HG03108 (cell line): ENCODE results near the gene SLC35B1.

Experiments
- ATAC-seq: cut with Tn5 transposase; IDR thresholded peaks from one replicate; pipeline ENCODE4 v1.9.1; 2021; ENCODE audit warnings: moderate library complexity; ENCODE audit not compliant: unreplicated experiment

The SLC35B1 gene

DNA sequence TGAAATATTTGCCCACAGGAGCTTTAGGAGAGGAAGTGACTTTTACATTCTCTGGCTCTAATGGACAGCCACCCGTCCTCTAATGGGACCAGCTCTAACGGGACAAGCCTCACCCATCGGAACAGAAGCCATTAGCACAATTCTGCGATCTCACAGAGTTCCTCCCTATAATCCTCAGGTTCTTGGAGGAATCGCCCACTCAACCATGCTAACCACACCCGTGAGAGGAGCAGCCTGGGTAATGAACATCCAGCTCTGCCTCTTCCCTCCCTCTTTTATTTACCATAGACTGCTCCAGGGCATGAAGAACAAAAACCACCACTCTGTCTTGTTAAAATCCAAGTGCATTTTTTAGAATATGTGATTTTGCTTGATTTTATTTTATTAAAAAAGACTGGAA lies 6.8 kb downstream of the SLC35B1 start:
- no peak for ATAC-seq

DNA sequence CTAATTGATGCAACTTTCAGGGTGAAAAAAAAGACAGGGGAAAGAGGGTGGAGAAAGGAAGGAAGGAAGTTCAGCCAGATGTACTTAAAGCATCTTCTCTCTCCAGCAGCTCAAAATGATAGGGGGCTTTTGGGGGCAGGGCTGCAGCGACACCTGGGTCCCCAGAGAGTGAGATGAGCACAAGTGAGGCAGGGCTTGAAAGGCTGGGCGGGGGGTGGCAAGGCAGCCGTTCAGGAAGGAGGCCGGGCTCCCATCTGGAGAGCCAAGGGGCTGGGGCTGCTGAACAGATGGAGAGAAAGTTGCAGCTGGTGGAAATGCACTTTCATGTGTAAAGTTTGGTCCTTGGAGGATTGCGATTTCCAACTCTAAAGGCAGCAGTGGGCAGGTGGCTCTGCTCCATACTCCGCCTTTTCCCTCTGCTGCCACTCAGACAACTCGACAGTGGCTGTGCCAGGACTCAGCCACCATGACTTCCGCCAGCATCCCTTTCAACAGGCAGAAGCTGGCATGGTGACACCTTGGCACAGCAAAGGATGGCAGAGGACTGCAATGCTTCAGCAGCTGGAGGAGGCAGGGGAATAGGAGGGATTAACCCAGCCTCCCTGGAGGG lies 7.7 kb downstream of the SLC35B1 start:
- no peak for ATAC-seq

DNA sequence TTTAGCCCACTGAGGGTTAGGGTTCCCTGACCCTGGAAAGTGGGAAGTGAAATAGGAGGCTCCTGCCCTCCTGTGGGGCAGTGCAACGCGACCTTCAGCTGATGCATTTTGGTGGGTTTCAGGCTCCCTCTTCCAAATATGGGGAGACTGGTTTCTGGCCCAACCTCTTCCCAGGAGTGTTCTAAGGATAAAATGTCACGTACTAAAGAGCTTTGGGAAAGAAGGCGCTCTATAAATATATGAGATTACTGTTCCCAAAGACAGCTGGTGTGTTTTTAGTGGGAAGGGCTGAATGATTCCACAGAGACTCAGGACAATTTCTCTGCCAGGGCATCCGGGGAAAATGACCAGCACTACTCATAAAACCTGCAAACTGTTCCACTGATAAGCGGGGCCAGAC lies 9.8 kb downstream of the SLC35B1 start:
- no peak for ATAC-seq

DNA sequence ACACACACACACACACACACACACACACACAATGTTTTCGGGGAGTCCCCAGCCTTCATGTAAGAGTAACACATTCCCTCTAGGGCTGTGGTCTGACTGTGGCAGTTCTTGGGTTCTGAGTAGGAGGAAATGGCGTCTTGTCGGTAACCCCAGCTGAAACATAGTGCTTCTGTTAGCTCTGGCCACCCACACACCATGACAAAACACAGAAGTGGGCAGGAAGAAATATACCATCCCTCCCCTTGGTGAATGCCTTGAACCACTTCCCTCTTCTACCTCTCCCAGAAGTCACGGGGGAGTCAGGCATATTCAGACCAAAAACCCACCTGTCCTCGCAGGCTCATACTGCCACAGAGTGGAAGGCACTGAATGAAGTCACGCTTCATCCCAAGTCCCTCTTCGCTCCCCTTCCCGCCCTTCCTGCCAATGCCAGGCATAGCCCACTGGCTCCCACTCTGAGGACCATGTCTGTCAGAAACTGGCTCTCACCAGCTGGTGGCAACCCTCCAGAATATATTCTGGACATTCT lies 11.5 kb downstream of the SLC35B1 start:
- ATAC-seq = no peak

DNA sequence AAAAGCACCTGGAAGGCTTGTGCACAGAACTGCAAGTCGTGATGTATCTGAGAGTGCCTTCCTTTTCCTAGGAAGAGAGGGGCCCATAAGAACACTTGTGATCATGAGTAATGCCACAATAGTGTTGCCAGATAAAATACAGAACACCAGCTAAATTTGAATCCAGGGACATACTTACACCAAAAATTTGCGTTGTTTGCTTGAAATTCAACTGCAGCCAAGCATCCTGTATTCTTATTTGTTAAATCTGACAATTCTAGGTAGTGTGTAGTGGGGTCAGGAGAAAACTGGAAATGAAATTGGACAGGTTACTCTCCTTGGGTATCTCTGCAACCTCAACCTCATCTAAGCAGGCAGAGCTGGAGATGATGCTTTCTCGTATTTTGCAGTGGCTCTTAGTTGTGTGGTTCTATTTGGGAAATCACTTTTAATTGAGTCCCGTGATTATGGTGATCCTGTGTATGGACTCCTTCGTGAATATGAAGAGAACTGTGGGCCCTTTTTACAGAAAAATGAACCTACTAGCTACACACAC lies 12.0 kb downstream of the SLC35B1 start:
- ATAC-seq = no peak

DNA sequence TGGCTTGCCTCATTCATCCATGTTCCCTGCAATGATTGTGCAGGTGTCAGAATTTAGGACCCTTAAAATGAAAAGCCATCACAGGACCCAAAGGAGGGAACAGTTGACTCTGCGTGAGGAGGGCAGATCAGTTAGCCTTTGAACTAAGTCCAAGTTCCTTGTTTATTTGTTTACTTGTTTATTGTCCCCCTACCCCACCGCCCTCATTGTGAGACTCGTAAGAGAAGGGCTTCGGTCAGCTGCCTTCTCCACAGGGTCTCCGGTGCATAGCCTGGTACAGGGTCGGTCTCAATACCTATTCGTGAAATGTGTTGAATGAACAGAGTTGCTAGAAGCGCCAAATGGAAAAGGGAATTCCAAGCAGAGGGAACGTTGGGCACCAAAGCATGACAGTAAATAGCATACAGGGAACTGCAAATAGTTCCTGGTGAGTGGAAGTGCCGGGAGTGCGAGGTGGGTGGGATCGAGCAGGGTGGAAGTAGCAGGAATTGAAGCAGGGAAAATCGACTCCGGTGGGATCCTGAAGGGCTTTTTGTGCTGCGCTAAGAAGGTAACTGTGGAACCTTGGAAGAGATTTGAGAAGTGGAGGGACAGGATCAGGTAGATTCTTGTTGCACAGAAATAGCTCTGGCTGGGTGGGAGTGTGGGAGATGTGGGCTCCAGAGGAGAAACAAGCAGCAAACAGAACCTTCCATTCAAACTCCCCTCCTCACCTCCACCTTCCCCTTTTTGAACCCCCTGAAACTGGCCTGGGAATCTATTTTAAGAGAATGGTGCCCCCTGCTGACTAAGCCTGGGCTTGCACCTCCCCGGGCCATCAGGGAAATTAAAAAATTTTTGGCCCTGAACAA lies 12.7 kb downstream of the SLC35B1 start:
- no peak for ATAC-seq

DNA sequence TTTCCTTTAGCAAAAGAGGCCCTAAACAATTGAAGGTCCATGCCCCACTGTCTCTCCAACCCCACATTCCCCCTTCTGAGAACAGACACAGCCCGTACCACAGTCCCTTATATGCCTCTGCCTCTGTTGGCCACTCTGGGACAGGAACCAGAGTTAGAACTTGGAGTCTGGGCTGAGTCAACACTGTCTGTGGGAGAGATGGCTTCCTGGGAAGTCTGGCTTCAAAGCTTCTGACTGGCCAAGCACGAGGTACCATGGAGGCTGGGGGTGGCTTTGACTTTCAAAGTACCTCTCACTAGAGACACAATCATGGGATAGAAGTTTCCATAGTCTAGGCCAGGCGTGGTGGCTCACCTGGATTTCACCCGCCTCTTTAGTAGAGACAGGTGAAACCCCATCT lies 15.0 kb downstream of the SLC35B1 start:
- no peak for ATAC-seq

DNA sequence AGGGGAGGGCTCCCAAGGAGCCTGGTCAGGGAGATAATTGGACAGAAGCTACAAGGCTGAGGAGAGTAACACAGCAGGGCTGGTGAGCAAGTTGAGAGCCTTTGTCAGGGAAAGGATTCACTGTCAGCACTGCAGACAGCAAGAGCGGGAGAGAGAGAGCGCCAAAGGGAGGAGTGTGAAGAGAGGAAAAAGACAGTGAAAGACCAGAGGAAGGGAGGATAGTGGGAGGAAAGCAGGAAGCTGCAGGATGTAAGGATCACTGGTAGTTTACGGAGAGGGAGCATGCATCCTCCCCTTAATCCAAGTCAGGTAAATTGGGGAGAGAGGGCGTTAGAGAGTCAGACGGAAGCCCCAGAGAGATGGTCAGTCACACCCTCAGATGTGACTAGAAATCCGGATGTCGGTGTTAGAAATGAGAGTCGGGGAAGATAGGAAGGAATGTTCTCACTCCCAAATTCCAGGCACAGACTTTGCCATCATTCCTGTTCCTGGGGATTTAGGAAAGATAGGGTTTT lies 16.0 kb downstream of the SLC35B1 start:
- ATAC-seq = no peak

DNA sequence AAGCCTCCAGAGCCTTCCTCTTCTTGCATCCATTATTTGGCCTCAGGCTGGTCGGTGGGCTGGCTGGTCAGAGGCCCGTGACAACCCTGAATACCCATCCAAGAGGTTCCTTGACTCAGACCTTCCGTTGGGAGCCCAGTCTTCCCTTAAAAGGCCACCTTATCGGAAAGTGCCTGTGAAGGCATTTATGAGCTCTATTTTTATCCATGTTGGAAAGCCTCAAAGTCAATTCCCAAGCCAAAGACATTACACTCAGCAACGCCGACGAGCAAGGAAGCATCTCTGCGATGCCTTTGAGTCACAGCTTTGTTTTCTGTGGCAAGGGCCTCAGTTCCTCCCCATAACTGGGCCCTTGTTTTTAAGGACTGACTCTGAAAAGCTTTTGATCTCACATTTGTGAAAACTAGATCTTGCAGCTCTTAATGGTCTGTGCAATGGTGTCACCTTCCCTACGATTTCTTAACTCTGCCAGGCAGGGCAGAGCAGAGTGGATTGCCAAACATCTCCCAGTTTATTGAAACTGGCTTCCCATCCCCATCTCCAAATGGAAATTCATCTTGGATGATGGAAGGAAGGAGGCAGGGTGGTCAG lies 16.6 kb downstream of the SLC35B1 start:
- no peak for ATAC-seq

DNA sequence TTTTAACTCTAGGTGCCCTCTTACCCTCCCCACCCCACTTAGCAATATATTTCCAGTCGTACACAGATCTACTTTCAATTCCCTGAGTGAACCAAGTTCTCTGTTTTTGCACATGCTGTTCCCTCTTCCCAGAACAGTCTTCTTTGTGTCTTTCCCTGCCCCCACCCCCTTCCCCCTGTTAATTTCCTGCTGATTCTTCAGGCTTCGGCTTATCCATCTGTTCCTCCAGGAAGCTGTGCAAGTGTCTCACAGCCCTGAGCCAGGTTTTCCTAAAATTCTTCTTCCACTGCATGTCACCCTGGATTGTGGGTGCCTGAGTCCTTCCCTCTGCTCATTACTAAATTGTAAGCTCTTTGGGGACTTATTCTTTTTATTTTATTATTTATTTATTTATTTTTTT lies 17.5 kb downstream of the SLC35B1 start:
- ATAC-seq = no peak

DNA sequence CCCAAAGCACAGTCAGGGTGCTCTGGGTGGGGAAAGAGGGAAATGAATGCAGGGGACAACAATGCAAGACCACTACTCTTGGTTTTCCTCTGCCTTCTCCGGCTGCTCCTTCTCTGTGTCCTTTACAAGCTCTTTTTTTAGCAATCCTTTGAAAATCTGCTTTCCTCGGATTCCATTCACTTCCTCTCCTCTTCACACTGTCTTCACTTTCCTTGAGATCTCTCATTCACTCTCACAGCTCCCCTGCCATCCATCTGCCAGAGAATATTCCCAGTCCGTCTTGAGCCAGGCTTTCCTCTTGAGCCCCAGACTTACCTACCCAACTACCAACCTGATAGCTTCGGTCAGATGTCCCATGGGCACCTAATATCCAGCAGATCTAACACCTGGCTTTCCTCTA lies 18.9 kb downstream of the SLC35B1 start:
- ATAC-seq = no peak

DNA sequence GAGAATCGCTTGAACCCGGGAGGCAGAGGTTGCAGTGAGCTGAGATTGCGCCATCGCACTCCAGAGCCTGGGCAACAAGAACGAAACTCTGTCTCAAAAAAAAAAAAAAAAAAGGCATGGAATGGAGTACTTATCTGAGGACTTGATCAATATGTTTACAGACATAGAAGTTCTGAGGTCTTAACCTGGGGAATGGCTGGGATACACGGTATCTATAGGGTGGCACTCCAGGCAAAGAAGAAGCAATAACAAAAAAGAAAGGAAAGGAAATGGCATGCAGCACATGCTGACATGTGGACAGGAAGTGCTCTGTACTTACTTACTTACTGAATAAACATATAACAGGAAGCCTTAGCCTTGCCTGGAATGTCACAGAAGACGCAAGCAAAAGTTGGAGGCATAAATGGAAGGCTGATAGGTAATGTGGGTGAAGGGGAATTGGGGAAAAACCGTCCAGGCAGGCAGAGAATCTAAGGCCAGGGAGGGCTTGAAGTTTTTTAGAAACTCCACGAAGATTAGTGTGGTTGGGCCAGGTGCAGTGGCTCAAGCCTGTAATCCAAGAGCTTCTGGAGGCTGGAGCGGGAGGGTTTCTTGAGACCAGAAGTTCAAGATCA lies 19.8 kb downstream of the SLC35B1 start:
- no peak for ATAC-seq

DNA sequence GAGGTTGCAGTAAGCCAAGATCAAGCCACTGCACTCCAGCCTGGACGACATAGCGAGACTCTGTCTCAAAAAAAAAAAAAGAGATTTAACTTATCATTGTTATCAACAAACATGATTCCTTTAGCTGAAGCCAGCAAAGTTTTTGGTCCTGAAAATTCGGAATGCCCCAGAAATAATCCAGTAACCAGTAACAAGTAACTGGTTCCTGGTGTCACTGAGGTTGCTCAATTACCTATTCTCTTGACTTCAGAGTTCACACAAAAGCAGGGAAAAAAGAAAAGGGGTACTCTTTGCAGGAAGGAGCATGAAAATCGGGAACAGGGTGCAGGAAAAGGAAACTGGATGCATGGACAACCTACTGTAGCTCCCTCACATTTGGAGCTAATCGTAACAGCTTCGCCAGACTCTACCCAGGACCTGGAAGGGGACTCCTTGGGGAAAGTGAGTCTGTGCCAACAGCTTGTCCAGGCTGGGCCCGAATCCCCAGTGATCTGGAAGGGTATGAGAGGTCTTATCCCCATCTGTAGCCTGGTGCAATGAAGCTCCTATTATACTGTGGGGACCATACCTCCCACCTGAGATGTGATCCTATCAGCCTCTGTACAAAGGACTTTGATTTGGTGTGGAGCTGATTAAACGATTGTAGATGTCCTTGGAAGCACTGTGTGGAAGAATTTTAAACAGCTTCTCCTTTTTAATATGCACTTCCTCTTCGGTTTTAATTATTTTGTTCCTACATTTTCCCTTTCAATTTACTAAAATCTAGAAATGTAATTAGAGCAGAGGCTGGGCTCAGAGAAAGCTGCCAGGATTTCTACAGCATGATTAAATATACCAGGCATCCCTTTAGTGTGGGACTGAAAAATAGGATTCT lies 26.4 kb downstream of the SLC35B1 start:
- no peak for ATAC-seq

DNA sequence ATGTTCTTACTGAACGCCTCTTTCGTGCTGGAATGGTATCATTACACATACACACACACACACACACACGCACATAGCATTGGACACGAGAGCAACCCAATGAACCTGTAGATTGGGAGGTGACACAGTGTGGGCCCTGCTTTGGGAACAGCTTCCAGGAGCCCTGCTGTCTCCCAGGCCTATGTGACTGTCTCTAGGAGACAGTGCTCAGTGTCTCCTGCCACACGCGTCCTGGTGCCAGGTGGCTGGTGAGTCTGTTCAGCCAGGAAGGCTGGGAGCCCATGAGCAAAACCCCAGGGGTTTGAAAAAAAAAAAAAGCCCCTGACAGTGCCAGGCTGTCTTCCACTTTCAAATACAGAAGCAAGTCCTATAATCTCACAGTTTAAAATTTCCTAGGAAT lies 27.4 kb downstream of the SLC35B1 start:
- no peak for ATAC-seq

DNA sequence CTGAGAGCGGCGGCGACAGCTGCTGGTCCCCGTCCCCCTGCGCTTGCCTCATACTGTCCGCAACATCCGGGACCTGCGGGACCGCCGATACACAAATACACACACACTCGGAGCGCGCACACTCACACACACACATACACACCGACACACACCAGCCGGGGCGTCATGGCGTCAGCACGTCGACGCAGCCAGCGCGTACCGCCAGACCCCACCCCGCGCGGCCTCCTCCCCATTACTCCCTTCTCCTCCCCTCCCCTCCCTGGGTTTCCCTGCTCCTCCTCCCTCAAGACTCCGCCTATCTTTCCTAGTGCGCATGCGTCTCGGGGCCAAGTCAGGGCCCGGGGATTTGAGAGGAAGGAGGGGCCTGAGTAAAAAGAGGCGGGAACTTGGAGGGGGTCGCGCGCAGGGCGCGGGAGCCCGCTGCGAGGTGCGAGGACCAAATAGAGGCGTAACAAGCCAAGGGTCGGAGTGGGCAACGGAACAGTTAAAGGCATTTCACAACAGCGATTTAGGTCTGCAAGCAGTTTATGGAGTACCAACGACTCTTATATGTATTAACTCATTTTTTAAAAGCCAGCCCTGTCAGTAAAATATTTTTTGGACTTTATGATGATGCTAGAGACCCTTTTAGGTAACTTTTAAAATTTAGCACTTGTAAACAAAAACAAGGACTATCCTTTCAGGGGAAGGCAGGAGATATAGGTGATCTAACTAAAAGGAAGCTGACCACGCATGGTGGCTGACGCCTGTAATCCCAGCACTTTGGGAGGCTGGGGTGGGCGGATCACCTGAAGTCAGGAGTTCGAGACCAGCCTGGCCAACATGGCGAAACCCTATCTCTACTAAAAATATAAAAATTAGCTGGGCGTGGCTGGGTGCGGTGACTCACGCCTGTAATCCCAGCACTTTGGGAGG lies 29.6 kb downstream of the SLC35B1 start, which contains the start of gene SPOP:
Gene SPOP, minus strand, starts transcription at position 165 of the 915 bp plus-strand sequence. CDS start 55,287 bp downstream, outside the sequence.
- peak; percentile 69 for ATAC-seq

DNA sequence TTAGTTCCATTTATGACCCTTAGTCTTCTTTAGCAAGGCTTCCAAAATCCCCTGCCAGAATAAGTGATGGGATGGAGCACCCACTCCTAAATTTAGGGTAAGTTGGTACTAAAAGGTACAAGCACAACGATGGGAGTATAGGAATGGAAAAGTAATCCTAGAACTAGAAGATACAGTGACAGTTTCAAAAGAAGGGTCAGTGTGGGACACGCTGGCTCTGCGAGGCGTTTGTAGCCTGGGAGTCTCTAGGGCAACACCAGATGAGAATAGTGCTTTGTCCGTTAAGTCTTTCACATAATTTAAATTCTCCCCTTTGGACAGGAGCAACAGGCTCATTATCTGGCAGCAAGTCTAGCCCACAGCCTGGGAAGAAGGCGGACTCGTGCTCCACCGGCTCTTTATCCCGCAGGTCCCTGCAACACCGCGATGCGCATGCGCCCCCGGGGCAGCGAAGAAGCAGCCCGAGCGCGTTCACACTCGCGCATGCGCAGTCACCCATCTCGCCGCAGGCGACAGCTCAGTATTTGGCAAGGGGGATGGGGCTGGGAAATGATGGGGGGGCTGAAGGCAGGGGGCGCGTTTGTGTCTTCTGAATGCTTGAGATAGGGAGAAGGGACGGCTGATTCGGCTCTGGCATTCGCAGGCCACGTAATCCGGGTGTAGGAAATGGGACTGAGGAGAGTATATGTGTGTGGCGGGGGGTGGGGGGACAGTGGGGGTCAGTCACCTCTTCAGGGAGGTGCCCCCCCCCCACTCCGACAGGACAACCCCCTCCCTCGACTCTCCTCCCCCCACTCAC lies 30.4 kb downstream of the SLC35B1 start:
- no peak for ATAC-seq

DNA sequence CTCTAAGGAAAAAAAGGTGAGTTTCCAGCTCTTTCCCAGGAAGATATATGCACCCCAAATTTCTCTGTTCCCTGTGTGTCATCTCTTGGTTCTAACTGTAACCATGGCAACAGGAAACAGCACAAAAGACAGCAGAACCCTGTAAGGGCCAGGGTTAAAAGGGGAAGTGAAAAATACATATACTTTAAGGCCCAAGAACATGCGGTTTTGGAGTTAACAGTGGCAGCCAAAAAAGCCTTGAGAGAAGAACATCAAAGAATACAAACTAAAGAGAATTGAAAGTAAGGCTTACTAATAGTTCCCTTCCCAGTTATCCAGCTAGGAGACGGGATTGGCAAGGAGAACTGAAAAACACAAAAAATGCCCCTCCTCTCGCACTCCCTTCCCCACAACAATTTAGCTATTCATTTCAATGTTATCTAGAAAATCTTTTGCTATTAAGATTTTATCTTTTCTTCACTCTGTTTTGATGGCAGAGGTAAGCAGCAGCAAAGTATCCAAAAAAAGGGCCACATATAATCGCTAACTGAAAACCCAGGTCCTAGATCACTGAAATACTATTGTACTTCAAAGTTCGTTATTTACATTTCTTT lies 31.4 kb downstream of the SLC35B1 start:
- ATAC-seq = peak; percentile 52

DNA sequence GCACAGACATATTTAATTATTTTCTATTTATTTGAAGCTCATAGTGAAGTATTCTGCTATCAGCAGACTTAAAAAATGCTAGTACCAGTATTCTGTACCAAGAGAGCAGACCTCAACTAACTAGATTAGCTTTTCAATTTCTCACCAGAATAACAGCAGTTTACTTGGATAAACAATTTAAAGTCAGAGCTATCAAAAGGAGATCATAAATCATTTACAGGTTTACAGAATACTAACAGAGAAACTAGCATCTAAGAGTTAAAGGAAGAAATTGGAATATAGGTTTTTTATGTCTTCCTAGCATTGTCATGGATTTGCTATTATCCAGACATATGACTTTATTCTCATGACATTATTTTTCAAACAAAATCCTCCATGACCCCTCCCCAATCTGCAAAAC lies 33.3 kb downstream of the SLC35B1 start:
- ATAC-seq = no peak
